A673 (cell line): ENCODE measurements around the gene MYORG. TPM values are rescaled to one million over a fixed set of nuclear protein-coding genes. Genes with fewer than 3 reads are reported as not detected.

Source experiments
- BruUV-seq: library from RNA; stranded (reverse); fragments of 400-500 nt; replicated peaks from 2 replicates; lab custom pipeline; 2021; lab: Mats Ljungman, UMichigan
- CTCF ChIA-PET: fragments of 300-600 bp; sonication (Branson Sonifier 250); formaldehyde crosslinking; loops from one replicate; lab custom pipeline; 2022; ENCODE audit warnings: antibody characterized with exemption; lab: Charles Lee
- POLR2A ChIA-PET: fragments of 300-600 bp; sonication (Branson Sonifier 250); formaldehyde crosslinking; loops from one replicate; lab custom pipeline; 2022; ENCODE audit warnings: antibody characterized with exemption; ENCODE audit not compliant: low non-redundant PET; lab: Charles Lee
- DNase-seq: peaks from one replicate; pipeline ENCODE4 v3.0.0-alpha.2; 2015; ENCODE audit warnings: low spot score
- H3K27ac ChIP-seq: fragments of 200-600 bp; sonication (generic); 2 replicates; pipeline ENCODE4 v1.5.1; 2016; ENCODE audit warnings: mixed run types, low read depth, mild to moderate bottlenecking, mixed read lengths, antibody characterized with exemption, low read length; ENCODE audit not compliant: poor library complexity, severe bottlenecking
- H3K27me3 ChIP-seq: fragments of 200-600 bp; sonication (generic); replicated peaks from 2 replicates; pipeline ENCODE4 v1.6.1; 2017; ENCODE audit warnings: mixed run types, low read depth, mild to moderate bottlenecking, mixed read lengths, antibody characterized with exemption, low read length; ENCODE audit not compliant: insufficient read depth, poor library complexity
- H3K36me3 ChIP-seq: fragments of 200-600 bp; sonication (generic); 2 replicates; pipeline ENCODE4 v1.6.1; 2016; ENCODE audit warnings: mixed run types, mild to moderate bottlenecking, mixed read lengths, antibody characterized with exemption, low read length; ENCODE audit not compliant: insufficient read depth, poor library complexity, severe bottlenecking
- H3K4me1 ChIP-seq: fragments of 200-600 bp; sonication (generic); 2 replicates; pipeline ENCODE4 v1.6.1; 2017; ENCODE audit warnings: mixed run types, mild to moderate bottlenecking, mixed read lengths, antibody characterized with exemption, low read length; ENCODE audit not compliant: insufficient read depth, poor library complexity, severe bottlenecking
- H3K4me3 ChIP-seq: fragments of 200-600 bp; sonication (generic); 2 replicates; pipeline ENCODE4 v1.5.1; 2016; ENCODE audit warnings: low read depth, mixed run types, mild to moderate bottlenecking, mixed read lengths, low read length; ENCODE audit not compliant: poor library complexity, severe bottlenecking
- H3K9me3 ChIP-seq: fragments of 200-600 bp; sonication (generic); 2 replicates; pipeline ENCODE4 v1.6.1; 2016; ENCODE audit warnings: mixed run types, low read depth, mild to moderate bottlenecking, mixed read lengths, antibody characterized with exemption, low read length; ENCODE audit not compliant: poor library complexity, severe bottlenecking
- EZH2 ChIP-seq: fragments of 200-600 bp; sonication (generic); IDR thresholded peaks from 2 replicates; pipeline ENCODE4 v1.6.1; 2017; ENCODE audit warnings: borderline replicate concordance, low read depth, mild to moderate bottlenecking, mixed read lengths, antibody characterized with exemption, low read length; ENCODE audit not compliant: poor library complexity, severe bottlenecking
- intact Hi-C: fragments of 100-400 bp; cut with micrococcal nuclease; formaldehyde crosslinking; loops from one replicate; pipeline ENCODE4 v1.10.0; 2022; ENCODE audit not compliant: unreplicated experiment
- total RNA-seq: library from RNA; stranded (reverse); gene quantifications from 2 replicates; pipeline ENCODE4 v1.2.3, GENCODE V29; 2021
- TF ChIP-seq, protein P1 (sequence below): fragments of 300-800, 200-600 bp; sonication (generic); conservative IDR thresholded peaks from 2 replicates; pipeline ENCODE4 v1.5.1; 2017; ENCODE audit warnings: low read depth, mild to moderate bottlenecking, antibody characterized with exemption, low read length, moderate library complexity, mixed read lengths

MYORG gene
- total RNA-seq, 1 experiment from 2014 or later: 7.8 TPM

DNA sequence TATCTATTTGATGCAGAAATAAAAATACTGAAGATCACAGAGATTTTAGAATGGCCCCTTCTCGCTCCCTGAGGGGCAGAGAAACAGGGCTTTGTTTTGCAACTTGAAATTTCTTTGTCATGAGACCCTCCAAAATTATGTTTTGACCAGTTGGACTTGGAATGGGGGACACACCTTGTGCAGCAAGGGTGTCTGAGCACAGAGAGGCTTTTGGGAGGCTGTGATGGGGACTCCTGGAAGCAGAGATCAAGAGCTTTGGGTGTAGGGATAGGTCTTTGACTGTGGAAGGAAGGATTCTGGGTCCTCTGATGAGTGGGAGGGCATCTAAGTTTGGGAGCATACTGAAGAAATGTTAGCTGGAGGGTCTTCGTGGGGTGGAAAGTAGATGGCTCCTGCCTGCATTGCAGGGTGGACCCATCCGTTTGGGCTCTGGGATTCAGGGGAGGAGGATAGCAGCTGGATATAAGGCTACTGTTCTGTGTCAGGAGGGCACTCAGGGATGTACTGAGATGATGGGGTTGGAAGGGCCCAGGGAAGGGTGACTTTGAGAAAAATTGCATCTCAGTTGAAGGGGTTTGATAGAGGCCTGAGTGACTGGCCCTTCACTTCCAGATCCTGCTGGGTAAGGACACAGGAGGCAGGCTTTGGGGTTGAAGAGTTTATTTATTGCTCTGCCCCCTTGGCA is 1.8 kb upstream of the MYORG start:
- POLR2A ChIA-PET: no interaction called here
- TF ChIP-seq EZH2: no peak
- TF ChIP-seq, protein P1, sequence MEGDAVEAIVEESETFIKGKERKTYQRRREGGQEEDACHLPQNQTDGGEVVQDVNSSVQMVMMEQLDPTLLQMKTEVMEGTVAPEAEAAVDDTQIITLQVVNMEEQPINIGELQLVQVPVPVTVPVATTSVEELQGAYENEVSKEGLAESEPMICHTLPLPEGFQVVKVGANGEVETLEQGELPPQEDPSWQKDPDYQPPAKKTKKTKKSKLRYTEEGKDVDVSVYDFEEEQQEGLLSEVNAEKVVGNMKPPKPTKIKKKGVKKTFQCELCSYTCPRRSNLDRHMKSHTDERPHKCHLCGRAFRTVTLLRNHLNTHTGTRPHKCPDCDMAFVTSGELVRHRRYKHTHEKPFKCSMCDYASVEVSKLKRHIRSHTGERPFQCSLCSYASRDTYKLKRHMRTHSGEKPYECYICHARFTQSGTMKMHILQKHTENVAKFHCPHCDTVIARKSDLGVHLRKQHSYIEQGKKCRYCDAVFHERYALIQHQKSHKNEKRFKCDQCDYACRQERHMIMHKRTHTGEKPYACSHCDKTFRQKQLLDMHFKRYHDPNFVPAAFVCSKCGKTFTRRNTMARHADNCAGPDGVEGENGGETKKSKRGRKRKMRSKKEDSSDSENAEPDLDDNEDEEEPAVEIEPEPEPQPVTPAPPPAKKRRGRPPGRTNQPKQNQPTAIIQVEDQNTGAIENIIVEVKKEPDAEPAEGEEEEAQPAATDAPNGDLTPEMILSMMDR: no peak
- intact Hi-C loops: loop anchor here (1.0 to 5.0 kb wide), 2 partner anchors 46 to 126 kb away; no protein-coding TSS in a partner anchor

DNA sequence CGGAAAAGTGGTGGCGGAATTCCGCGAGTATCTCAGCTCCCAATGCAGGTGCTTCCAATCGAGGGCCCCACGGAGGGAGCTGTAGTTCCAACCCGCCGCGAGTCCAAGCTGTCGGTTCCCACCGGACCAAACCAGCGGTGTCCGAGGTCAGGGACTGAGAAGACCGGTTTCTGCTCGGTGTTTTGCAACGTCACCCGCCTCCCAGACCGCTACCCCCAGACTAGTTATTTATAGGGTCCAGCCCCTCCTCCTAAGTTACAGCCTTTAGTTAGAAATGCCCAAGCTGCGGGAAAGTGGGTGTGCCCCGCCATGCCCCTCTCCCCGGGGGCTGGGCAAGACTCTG is 677 bp upstream of the MYORG start:
- DNase-seq: no peak
- CTCF ChIA-PET: interaction anchor here (0.6 kb wide), 2 partner anchors 99 to 194 kb away, joined by 3 to 6 read pairs; no protein-coding TSS in a partner anchor
- no peak overlapping the region for H3K27ac ChIP-seq
- H3K9me3 ChIP-seq: no peaks in the 10 kb centered on the region
- no peaks in the 10 kb centered on the region for H3K36me3 ChIP-seq
- peak overlapping the region; percentile 67 for H3K4me3 ChIP-seq
- intact Hi-C loops: loop anchor here (1.0 to 5.0 kb wide), 2 partner anchors 48 to 125 kb away; partner anchors contain the start of genes KIF24 and NUDT2
- BruUV-seq: no TSS peak
- TF ChIP-seq, protein P1: no peak
- no peak for TF ChIP-seq EZH2
- POLR2A ChIA-PET: no interaction called here
- no peaks in the 10 kb centered on the region for H3K27me3 ChIP-seq
- peaks cover 25% of the 10 kb centered on the region for H3K4me1 ChIP-seq

More for the DNA sequence above, 1.8 kb upstream of the MYORG start:
- no TSS peak for BruUV-seq
- H3K36me3 ChIP-seq: no peaks in the 10 kb centered on the region
- peaks cover 25% of the 10 kb centered on the region for H3K4me1 ChIP-seq
- no peaks in the 10 kb centered on the region for H3K27me3 ChIP-seq
- no peak overlapping the region for H3K27ac ChIP-seq
- CTCF ChIA-PET: interaction anchor here (0.6 to 2.7 kb wide), 5 partner anchors 13 to 1854 kb away, joined by 3 to 20 read pairs (median 3); no protein-coding TSS in a partner anchor
- H3K4me3 ChIP-seq: no peak overlapping the region
- no peaks in the 10 kb centered on the region for H3K9me3 ChIP-seq
- no peak for DNase-seq

DNA sequence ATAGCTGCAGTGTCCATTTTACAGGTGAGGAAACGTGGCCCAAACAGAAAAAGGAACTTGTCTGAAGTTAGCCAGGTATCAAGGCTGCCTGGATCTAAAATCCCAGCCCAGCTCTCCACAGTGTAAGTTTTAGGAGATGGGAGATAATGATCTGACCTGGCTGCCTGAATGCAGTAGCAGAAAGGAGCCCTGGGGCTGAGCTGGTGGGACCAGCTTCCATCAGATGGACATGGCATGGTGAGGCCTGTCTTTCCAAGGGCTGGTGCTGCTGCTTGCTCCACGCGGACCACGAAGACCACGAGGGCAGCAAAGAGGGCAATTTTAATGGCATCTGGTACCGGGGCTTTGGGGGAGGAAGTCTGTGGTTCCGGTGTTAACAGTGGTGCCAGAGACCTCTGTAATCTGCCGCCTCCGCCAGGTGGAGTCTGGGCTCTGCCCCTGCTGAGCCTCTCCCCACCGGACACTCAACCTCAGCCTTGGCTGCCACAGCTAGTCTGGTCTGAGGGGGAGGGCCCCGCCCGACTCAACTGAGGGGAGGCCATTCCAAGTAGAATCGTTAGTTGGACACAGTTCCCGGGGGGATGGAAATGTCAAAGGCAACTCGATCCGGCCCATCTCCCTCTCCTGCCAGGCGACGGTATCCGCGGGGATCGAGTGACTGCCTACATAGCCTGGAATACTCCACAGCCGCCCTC is 650 bp downstream of the MYORG start:
- POLR2A ChIA-PET: no interaction called here
- Histone ChIP-seq H3K4me1 (peaks cover 25% of the 10 kb centered on the region), H3K27me3 (no peaks in the 10 kb centered on the region), H3K36me3 (no peaks in the 10 kb centered on the region), H3K27ac (peak overlapping the region; percentile 60), H3K9me3 (no peaks in the 10 kb centered on the region), H3K4me3 (peak overlapping the region; percentile 67)
- DNase-seq: peak; percentile 37
- TF ChIP-seq EZH2: no peak
- TF ChIP-seq, protein P1: no peak
- intact Hi-C loops: loop anchor here (5.0 kb wide), 1 partner anchor 124 kb away; no protein-coding TSS in a partner anchor
- no TSS peak for BruUV-seq
- CTCF ChIA-PET: no interaction called here
